Measurements from ENCODE around the gene PGP.

PGP gene

DNA sequence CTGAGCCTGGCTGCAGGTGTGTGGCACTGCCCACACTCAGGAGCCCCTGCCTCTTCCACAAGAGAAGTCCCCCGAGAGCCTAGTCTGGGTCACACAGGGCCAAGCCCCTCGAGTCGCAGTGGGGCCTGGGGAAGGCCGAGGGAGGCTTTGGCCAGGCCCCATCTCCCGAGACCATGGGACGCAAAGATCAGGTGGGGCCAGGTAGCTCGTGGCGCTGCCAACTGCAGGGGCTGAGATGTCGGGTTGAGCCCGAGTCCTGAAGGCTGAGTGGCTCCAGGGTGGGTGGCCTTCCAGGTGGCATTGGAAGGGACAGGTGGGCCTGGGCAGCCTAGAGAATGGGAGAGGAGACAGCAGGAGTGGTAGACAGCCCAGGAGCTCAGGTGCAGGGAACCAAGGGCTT, 52.7 kb downstream of the PGP start:
- H3K4me3 ChIP-seq (replicated peaks; ENCODE audit: low read depth, low read length): no peak overlapping the region
- TF ChIP-seq, protein P1, sequence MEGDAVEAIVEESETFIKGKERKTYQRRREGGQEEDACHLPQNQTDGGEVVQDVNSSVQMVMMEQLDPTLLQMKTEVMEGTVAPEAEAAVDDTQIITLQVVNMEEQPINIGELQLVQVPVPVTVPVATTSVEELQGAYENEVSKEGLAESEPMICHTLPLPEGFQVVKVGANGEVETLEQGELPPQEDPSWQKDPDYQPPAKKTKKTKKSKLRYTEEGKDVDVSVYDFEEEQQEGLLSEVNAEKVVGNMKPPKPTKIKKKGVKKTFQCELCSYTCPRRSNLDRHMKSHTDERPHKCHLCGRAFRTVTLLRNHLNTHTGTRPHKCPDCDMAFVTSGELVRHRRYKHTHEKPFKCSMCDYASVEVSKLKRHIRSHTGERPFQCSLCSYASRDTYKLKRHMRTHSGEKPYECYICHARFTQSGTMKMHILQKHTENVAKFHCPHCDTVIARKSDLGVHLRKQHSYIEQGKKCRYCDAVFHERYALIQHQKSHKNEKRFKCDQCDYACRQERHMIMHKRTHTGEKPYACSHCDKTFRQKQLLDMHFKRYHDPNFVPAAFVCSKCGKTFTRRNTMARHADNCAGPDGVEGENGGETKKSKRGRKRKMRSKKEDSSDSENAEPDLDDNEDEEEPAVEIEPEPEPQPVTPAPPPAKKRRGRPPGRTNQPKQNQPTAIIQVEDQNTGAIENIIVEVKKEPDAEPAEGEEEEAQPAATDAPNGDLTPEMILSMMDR (IDR thresholded peaks at IDR 0.05; ENCODE audit: low read length, missing control alignments): no peak
- no peak for DNase-seq (ENCODE audit: low read depth)
